AG09309 (cell line): ENCODE results near the gene ATG7.
"Not testable (repeated sequence)": the region's sequence is repeated elsewhere in the genome, so short reads cannot be mapped to it uniquely, and the experiment has no call there.

Experiments used
- DNase-seq: peaks from one replicate; pipeline ENCODE4 v3.0.0-alpha.2; 2010; ENCODE audit warnings: low read depth
- H3K4me3 ChIP-seq: 2 replicates; pipeline ENCODE4 v1.5.1; 2011; ENCODE audit warnings: mild to moderate bottlenecking, low read depth, low read length, moderate library complexity; ENCODE audit not compliant: control insufficient read depth
- TF ChIP-seq, protein P1 (sequence below): IDR thresholded peaks from 2 replicates; pipeline ENCODE4 v1.5.1; 2011; ENCODE audit warnings: mild to moderate bottlenecking, low read depth, low read length, inconsistent platforms; ENCODE audit not compliant: insufficient read depth, control insufficient read depth; ENCODE audit errors: missing control alignments

Gene ATG7

DNA sequence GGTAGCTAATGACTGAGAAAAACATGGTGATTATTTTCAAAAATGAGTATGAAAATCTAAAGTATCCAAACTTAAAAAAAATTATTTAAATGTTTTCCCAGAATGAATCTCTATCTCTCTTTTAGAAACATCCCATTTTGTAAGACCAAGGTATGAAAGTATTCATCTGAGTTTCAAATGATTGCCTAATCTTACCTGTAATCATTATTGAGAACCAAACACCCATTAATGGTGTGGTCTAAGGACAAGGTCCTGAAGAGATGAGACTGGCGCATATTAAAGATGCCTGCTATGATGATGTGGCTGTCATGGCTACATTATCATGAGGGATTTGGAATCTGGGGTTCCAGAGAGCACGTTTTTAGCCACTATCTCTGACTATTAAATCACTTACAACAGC is 206.0 kb downstream of the ATG7 start:
- TF ChIP-seq, protein P1, sequence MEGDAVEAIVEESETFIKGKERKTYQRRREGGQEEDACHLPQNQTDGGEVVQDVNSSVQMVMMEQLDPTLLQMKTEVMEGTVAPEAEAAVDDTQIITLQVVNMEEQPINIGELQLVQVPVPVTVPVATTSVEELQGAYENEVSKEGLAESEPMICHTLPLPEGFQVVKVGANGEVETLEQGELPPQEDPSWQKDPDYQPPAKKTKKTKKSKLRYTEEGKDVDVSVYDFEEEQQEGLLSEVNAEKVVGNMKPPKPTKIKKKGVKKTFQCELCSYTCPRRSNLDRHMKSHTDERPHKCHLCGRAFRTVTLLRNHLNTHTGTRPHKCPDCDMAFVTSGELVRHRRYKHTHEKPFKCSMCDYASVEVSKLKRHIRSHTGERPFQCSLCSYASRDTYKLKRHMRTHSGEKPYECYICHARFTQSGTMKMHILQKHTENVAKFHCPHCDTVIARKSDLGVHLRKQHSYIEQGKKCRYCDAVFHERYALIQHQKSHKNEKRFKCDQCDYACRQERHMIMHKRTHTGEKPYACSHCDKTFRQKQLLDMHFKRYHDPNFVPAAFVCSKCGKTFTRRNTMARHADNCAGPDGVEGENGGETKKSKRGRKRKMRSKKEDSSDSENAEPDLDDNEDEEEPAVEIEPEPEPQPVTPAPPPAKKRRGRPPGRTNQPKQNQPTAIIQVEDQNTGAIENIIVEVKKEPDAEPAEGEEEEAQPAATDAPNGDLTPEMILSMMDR = no peak
- no peak overlapping the region for H3K4me3 ChIP-seq
- DNase-seq = no peak

DNA sequence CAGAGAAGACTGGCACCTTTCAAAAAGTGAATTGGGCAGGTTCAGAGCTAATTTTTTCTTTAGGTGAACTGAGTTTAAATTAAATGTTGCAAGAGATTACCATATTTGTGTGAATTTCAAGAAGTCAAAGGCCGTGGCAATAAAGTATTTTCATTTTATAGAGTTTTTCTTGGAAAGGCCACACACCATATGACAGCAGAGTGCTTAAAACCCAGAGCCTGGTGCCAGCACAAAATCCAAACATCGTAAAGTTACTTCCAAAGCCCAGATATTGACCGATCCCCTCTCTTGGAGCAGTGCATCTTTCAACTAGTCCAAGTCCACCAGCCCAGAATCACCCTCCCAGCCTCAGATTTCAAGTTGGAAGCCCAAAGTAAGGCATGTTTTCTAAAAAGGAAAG is 207.0 kb downstream of the ATG7 start:
- TF ChIP-seq, protein P1 = no peak
- no peak for DNase-seq
- no peak overlapping the region for H3K4me3 ChIP-seq

DNA sequence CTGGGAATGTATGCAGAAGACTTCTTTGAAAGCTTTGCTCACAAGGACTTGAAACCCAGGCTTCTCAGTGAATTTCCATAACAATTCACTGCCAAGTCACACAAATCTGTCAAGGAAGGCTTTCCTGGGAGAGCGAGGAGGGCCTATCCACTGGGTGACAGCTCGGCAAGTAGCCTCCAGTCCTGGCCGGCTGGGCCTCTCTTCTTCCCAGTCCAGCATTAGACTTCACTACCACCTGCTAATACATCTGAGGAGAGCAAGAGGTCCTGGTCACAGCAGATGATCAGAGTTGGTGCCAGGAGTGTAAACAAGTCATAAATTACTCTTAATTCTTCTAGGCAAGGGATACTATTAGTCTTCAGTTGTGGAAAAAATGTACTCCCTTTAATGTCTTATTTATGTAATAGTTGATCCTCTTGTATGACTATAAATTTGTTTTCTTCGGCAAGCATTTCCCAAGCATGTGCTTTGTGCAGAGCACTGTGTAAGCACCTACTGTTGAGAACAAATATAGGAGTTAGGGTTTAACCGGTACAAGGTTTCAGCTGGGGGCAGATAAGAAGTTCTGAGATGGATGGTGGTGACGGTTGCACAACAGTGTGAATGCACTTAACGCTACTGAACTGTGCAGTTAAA is 208.6 kb downstream of the ATG7 start:
- H3K4me3 ChIP-seq = no peak overlapping the region
- no peak for DNase-seq
- TF ChIP-seq, protein P1 = no peak

DNA sequence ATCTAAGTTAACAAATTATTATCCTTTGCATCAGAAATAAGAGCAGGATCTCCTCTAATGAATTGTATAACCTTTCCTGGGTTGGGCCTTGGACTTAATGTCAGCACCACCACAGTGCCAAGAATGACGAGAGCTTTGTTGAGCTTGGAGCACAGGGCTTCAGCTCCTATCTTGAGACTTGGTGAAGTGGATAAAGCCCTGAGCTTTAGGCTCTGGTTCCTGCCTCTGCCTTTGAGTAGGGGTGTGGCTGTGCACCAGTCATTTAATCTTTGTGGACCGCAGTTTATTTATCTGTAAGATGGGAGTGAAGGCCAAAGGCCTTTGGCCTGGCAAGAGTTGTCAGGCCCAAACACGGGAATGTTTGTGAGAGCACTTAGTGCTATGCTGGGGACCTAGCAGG is 209.4 kb downstream of the ATG7 start:
- DNase-seq = no peak
- TF ChIP-seq, protein P1 = no peak
- no peak overlapping the region for H3K4me3 ChIP-seq

DNA sequence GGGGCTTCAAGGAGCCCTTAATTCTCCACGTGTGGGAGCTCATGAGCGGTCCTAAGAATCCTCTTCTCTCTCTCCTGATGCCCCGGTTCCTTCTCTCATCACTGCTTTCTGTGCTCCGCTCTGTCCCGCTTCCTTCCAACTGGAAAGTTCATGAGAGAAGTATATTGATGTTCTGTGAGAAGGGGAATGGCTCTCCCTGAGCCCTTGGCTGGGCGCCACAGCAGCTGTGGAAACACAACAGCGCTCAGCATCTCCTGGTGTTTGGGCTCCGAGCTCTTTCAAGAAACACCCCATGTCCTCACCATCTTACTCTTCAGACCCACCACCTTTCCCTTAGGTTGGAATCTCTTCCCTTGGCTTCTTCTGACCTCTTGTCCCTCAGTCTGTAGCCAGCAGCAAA is 209.8 kb downstream of the ATG7 start:
- DNase-seq = no peak
- TF ChIP-seq, protein P1 = no peak

DNA sequence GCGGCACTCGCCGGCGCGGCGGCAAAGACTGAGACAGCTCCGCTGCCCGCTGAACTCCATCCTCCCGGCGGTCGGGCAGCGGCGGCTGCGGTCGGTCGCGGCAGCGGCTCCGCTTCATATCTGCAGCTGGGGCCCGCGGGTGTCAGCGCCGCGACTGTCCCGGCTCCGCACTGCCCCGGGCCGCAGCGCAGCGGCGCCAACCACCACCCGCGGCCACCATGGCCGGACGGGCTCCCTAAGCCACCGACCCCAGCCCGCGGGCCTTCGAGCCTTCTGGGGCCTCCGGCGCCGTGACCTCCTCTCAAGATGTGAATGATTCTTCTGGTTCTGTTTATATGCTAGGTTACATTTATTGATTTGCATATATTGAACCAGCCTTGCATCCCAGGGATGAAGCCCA is 216.2 kb downstream of the ATG7 start:
- H3K4me3 ChIP-seq, DNase-seq: not testable (repeated sequence)

More for the DNA sequence above, 209.8 kb downstream of the ATG7 start:
- no peak overlapping the region for H3K4me3 ChIP-seq

DNA sequence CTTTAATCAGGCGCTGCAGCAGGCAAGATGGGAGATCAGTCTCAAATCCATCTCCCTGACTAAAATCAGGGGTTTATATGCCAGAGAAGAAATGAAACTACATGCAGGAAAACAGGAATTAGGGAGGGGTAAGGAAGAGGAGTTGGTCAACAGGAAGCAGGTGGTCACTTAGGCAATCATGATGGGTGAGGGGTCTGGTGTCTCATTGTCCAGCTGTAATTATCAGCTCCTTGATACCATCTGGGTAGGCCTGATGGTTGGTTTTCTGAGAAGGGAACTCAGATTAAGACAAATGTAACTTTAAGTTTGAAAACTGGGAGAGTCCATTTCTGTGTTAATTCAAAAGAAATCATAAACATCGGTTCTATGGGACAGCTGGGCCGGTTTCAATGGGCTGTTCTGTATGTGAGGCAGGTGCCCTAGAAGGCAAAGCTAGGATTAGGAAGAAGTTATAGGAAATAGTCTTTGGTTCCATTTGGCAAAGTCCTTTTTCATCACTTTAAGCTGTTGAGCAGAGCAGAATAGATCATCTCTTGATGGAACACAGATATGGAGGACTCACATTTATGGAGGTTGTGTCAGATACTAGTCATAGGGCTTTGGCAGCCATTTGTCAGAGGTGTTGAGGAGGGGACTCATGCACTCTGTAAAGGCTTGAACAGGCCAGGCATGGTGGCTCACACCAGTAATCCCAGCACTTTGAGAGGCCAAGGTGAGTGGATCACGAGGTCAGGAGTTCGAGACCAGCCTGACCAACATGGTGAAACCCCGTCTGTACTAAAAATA is 222.1 kb downstream of the ATG7 start:
- TF ChIP-seq, protein P1 = no peak
- DNase-seq = no peak
- H3K4me3 ChIP-seq = no peak overlapping the region
